GM20431 (cell line): Measurements from ENCODE around the gene ZBTB40.

Experiments used
- in situ Hi-C: fragments of 300-500 bp; cut with MseI, MboI; formaldehyde crosslinking; loops from one replicate; pipeline ENCODE4 v1.15.0; 2020; ENCODE audit warnings: low sequenced_read_pairs; ENCODE audit not compliant: unreplicated experiment

The ZBTB40 gene

DNA sequence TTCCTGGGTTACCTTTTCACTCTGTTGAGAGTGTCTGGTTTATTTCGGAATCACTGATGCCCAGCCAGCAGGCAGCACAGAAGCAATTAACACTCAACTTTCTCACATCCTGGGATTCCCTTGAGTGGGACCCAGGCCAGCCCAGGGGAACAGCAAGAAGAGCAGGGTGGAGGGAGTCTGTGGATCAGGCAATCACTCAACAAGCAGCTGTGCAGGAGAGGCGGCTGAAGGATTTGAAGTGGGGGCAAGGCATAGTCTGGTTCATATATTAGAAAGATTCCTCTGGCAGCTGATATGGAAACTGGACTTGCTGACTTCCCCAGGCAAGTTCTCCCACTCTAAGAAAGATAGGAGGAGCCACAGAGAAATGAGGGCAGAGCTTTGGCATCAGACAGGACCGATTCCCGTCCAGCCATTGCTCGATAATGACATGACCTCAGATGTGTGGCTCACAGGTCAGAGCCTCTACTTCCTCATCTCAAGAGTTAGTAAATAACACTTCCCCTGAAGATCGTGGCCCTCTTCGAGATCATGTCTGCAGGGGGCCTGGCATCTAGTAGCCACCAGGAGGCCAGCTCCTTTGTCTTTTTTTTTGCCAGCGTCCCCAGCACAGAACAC, 124.0 kb downstream of the ZBTB40 start:
- in situ Hi-C loops, result no loop called here

DNA sequence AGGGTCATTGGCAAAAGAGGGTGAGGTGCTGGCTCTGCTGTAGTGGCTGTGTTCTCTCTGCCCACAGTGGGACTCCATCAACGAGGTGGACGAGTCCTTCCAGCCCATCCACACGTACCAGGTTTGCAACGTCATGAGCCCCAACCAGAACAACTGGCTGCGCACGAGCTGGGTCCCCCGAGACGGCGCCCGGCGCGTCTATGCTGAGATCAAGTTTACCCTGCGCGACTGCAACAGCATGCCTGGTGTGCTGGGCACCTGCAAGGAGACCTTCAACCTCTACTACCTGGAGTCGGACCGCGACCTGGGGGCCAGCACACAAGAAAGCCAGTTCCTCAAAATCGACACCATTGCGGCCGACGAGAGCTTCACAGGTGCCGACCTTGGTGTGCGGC, 124.5 kb downstream of the ZBTB40 start:
- in situ Hi-C loops, result no loop called here

DNA sequence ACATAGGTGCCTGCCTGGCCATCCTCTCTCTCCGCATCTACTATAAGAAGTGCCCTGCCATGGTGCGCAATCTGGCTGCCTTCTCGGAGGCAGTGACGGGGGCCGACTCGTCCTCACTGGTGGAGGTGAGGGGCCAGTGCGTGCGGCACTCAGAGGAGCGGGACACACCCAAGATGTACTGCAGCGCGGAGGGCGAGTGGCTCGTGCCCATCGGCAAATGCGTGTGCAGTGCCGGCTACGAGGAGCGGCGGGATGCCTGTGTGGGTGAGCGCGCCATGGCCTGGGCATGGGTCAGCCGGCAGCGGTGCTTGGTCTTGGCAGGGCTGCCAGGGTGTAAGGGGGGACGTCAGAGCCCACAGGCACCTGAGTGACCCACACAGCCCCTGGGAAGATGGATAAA, 125.0 kb downstream of the ZBTB40 start:
- in situ Hi-C loops, result no loop called here

DNA sequence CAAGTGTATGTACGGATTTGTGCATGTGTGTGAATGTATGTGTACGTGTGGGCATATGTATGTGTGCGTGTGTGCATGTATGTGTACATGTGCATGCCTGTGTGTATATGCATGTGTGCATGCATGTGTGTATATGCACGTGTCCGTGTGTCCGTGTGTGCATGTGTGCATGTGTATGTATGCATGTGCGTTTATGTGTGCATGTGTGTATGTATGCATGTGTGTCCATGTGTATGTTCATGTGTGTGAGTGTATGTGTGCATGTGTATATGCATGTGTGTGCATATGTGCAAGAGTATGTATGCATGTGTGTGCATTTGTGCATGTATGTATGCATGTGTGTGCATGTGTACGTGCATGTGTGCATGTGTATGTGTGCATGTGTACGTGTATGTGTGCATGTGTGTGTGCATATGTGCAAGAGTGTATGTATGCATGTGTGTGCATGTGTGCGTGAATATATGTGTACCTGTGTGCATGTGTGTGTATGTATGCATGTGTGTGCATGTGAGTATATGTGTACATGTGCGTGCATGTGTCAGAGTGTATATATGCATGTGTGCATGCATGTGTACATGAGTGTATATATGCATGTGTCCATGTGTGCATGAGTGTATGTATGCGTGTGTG, 127.2 kb downstream of the ZBTB40 start:
- in situ Hi-C loops, result no loop called here

DNA sequence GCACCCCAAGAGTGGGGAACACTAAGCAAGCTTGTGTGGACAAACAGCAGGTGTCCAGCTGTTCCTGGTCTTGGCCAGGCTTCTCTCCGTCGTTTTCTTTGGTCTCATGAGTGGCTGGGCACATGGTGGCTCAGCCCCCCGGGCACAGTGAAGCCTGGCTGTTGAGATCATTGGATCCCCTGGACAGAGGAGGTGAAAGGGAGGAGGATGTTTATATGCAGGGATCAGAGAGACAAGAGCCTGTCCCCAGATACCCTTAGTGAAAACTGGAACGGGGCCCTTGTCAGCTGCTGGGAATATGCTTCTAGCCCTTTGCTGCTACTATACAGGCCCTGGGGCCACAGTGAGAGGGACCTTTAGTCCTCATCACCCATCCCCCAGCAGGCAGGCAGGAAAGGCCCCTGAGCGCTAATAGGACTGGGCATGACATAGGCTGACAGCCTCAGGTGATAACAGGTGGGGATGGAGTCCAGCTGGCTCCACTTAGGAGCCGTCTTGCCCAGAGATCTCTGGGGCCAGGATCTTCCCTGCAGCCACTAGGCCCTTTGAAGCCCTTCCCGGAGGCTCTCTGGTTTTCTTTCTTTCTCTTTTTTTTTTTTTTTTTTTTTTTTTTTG, 128.0 kb downstream of the ZBTB40 start:
- in situ Hi-C loops, result no loop called here
